Bronchus fibroblast of lung (primary cell): ENCODE measurements around the gene ATP6V0D1. TPM values are rescaled to one million over a fixed set of nuclear protein-coding genes. Genes with fewer than 3 reads are reported as not detected.

Experiments used
- total RNA-seq: library from RNA; depleted of rRNA; stranded (reverse); fragments of >200 nt; gene quantifications from 2 replicates; pipeline ENCODE4 v1.2.3, GENCODE V29; 2015

ATP6V0D1 gene
- 106 and 112 TPM in 2 replicates for total RNA-seq

DNA sequence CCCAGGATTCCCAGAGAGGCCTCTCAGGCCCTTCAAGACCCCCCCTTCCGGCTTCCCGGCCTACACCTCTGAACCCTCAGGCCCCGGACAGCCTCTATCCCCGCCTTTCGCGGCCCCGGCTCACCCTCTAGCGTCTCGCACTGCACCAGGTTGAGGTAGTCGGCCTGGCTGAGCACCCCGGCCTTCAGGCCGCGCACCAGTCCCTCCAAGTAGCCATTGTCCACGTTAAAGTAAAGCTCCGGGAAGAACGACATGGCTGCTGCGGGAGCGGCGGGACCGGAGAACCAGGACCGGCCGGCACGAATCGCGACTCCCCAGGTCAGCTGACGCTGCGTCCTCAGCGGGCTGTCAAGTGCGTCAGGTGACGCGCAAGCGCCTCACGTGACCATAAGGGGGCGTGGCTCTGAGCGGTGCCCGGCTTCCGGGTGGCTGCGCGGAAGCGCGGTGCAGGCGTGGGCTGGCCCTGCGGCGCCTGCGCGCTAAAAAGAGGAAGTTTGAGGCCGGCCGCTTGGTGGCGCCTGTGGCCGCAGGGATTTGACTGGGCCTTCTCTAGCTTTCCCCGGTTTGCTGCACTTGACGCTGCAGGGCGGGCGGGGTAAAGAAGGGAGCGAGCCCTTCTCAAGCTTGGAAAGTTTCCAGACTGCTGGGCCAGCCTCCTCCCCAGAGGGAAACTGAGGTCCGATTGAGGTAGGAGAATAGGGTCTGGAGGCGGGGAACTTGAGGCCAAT, at the start of gene ATP6V0D1:
Gene ATP6V0D1 (minus strand): TSS at position 325 of the 728 bp plus-strand sequence. CDS start 71 bp downstream, at position 254.

DNA sequence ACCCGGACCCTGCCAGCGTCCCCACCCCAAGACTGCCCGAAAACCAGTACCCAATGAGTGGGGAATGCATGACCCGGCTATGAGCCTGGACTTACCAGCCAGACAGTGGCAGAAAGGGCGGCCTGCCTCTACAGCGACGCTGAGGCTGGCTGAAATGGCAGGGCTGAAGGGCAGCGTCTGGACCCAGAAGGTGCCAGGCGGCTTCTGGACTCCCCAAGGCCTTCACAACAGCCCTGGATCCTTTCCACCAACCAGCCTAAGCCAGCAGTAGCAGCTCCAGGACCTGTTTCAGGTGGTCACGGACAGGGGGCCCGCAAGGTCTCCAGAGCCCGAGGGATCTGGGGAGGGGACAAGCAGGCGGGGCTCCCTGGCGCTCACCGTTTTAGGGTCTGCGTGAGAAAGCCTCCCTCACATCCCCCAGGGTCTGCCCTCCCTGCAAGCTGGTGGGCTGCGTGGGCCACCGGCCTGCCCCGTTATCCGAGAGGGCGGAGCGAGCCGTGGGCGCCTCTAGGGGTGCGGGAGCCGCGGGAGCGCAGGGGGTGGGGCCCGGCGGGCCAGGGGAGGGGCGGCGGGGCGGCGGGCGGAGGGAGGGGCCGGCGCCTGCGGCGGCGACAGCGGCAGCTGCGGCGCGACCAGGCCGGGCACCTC, 47.4 kb upstream of the ATP6V0D1 start, which contains the start of gene RIPOR1:
Gene RIPOR1 (plus strand): TSS at position 608 of the 648 bp plus-strand sequence. CDS start 9,618 bp downstream, outside the sequence.

DNA sequence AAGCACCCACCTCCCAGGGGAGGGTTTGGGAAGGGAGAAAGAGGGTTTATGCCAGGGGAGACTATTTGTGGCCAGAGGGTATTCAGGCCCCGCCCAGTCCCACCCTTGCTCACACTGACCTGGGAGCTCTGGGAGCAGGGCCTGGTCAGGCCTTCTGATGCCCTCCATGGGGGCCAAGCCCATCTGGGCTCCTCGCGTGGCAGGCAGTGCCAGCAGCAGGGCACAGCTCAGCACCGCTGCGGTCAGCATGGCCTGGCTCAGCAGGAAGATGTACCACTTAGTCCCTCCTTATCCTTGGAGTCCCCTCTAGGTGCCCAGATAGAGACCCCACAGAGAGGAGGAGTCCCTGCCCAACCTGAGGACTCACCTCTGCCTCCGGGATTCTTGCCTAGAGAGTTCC, 2.2 kb upstream of the ATP6V0D1 start, which contains the start of gene AGRP:
Gene AGRP (minus strand): TSS at position 398 of the 400 bp plus-strand sequence. CDS start 149 bp downstream, at position 249.

DNA sequence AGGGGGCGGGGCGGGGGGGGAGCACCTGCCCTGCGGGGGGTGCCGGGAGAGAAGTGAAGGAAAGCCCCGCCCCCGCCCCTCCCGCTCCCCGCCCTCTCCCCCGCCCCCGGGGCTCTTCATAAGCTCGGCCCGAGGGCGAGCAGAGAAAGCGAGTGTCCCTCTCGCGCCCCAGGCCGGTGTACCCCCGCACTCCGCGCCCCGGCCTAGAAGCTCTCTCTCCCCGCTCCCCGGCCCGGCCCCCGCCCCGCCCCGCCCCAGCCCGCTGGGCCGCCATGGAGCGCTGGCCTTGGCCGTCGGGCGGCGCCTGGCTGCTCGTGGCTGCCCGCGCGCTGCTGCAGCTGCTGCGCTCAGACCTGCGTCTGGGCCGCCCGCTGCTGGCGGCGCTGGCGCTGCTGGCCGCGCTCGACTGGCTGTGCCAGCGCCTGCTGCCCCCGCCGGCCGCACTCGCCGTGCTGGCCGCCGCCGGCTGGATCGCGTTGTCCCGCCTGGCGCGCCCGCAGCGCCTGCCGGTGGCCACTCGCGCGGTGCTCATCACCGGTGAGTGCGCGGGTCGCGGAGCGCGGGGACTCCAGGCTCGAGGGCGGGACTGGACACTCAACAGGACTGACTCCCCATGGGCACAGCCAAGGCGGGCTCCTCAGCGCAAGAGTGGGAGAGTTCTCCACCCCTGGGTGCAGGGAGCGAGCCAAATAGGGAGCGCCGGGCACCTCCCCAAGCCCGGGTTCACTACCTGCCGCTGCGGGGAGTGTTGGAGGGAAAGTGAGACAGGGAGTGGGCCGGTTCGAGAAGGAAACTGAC, 49.8 kb downstream of the ATP6V0D1 start, which contains the start of gene HSD11B2:
Gene HSD11B2 (plus strand): TSS at position 145 of the 798 bp plus-strand sequence. CDS start 128 bp downstream, at position 273.

DNA sequence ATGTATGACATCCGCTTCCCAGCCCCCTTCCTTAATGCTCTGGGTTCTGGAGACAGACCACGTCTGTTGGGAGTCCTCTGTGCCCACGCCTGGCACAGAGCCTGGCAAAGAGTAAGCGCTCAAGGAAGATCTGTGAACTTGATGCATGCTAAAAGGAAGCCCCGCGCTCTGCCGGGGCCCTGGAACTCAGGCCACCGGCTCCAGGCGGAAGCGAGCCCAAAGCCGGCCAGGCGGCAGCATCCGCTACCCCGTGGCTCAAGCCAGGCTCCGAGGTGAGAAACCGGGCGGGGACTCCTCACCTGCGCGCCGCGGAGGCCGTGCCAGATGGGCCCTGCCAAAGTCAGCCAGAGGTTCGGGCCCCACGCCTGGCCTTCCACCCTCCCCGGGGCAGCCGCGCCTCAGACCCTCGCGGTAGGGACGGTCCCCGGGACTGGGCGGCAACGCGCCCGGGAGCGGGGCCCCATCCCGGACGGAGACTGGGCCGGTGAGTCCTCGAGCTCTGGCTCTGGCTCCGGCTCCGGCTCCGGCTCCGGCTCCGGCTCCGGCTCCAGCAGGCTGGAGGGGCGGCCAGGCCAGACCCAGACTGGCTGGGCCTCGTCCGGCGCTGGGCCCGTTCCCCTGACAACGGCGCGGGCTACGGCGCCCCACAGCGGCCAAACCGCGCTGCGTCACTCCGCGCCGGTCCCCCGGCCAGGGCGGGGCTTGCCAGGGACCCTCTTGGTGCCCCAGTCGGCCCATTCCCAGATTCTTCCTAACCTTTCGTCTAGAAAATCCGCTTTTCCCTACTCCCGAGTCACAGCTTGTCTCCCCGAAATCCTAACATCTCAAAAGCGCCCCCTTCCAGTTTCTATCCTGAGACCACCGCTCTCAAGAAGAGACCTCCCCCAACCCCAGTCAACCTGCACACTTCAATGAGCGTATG, 64.8 kb downstream of the ATP6V0D1 start, which contains the start of gene ZDHHC1:
Gene ZDHHC1 (minus strand): TSS at position 606 of the 922 bp plus-strand sequence. CDS start 8,702 bp downstream, outside the sequence.

DNA sequence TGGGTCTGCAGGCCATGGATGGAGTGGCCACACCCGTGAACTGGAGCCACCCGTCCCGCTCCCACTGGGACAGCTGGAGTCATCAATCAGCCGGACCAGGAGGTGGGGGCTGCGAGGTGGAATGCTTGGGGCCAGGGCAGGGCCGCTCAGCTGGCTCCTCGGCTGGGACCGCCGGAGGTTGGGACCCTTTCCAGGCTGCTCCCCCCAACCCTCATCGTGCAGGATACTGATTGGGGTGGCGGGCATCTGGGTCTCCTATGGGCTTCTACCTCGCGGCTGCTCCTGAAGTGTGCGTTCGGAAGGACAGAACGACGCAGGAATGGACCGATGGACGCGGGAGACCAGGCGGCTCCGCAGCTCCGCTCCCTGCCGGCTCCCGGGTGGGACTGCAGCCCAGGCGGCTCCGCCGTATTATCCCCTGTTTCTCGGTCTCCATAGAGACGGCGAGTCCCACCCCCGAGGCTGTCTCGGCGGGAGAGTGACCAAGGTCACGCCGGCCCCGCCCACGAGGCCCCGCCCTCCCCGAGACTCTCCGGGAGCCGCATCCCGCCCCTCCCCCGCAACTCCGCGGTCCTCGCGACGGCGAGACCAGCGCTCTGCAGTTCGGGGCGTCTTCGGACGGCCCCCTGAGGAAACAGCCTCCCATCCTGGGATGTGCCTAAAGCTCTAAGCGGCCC, 87.7 kb downstream of the ATP6V0D1 start, which contains the start of gene TPPP3:
Gene TPPP3 (minus strand): TSS at position 388 of the 677 bp plus-strand sequence. CDS start 2,387 bp downstream, outside the sequence.

Other genes with a start within 250 kb of the ATP6V0D1 start
- 21.7 and 23.0 TPM in 2 replicates for gene FHOD1, start 233.7 kb downstream of the ATP6V0D1 start, total RNA-seq
- gene SLC9A5, start 232.2 kb downstream of the ATP6V0D1 start, total RNA-seq: 0.89 and 1.3 TPM in 2 replicates
- gene PLEKHG4, start 201.6 kb downstream of the ATP6V0D1 start, total RNA-seq: 20.4 and 26.4 TPM in 2 replicates
- not detected in 2 replicates for gene KCTD19, start 154.4 kb downstream of the ATP6V0D1 start, total RNA-seq
- under 0.01 TPM in 1 of 2 replicates, not detected in the other for gene LRRC36, start 154.3 kb downstream of the ATP6V0D1 start, total RNA-seq
- 0.15 and 0.34 TPM in 2 replicates for gene TPPP3, start 87.7 kb downstream of the ATP6V0D1 start, total RNA-seq
- gene ZDHHC1, start 64.7 kb downstream of the ATP6V0D1 start, total RNA-seq: 4.6 and 7.9 TPM in 2 replicates
- gene HSD11B2, start 50.0 kb downstream of the ATP6V0D1 start, total RNA-seq: not detected in 2 replicates
- not detected in 2 replicates for gene AGRP, start 2.4 kb upstream of the ATP6V0D1 start, total RNA-seq
- gene RIPOR1, start 47.7 kb upstream of the ATP6V0D1 start, total RNA-seq: 15.3 and 20.4 TPM in 2 replicates
- gene CTCF, start 81.4 kb upstream of the ATP6V0D1 start, total RNA-seq: 19.9 and 20.5 TPM in 2 replicates
- 0.15 and 0.34 TPM in 2 replicates for gene CARMIL2, start 164.0 kb upstream of the ATP6V0D1 start, total RNA-seq
- 41.9 and 47.7 TPM in 2 replicates for gene ACD, start 179.1 kb upstream of the ATP6V0D1 start, total RNA-seq
- 1.8 and 3.0 TPM in 2 replicates for gene PARD6A, start 179.8 kb upstream of the ATP6V0D1 start, total RNA-seq
- 16.5 and 17.7 TPM in 2 replicates for gene ENKD1, start 185.6 kb upstream of the ATP6V0D1 start, total RNA-seq
- gene C16orf86, start 185.7 kb upstream of the ATP6V0D1 start, total RNA-seq: 3.5 and 4.9 TPM in 2 replicates
- gene GFOD2, start 238.2 kb upstream of the ATP6V0D1 start, total RNA-seq: 11.0 and 12.1 TPM in 2 replicates